SK-N-SH treated with all-trans-retinoic acid at 6 μM for 48 hours (cell line): ENCODE measurements around the gene FOXN1.

Experiments used
- ARNTL ChIP-seq: fragments of 450-650 bp; formaldehyde crosslinking; IDR thresholded peaks from 2 replicates; pipeline ENCODE4 v1.5.0; 2020; ENCODE audit warnings: low read depth, mild to moderate bottlenecking, moderate library complexity, borderline replicate concordance
- ZFP3 ChIP-seq: fragments of 250-450 bp; sonication (Bioruptor Pico); IDR thresholded peaks from 2 replicates; pipeline ENCODE4 v1.5.0; 2020; ENCODE audit warnings: mild to moderate bottlenecking, moderate library complexity
- ZNF8 ChIP-seq: fragments of 450-650 bp; formaldehyde crosslinking; IDR thresholded peaks from 2 replicates; pipeline ENCODE4 v1.5.0; 2020; ENCODE audit warnings: mild to moderate bottlenecking, moderate library complexity

DNA sequence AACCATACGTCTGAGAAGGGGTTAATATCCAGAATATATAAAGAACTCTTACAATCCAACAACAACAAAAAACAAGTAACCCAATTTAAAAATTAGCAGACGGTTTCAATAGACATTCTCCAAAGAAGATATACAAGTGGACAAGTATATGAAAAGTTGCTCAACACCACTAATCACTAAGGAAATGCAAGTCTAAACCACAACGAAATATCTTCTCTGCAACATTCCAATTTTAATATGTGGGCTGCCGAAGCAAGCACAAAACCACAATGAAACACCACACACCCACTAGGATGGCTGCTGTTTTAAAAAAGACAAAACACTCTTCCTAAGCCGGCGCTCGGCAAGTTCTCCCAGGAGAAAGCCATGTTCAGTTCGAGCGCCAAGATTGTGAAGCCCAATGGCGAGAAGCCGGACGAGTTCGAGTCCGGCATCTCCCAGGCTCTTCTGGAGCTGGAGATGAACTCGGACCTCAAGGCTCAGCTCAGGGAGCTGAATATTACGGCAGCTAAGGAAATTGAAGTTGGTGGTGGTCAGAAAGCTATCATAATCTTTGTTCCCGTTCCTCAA is 38.6 kb upstream of the FOXN1 start:
- no peak for TF ChIP-seq ZNF8 (CRISPR knock-in tag)
- TF ChIP-seq ARNTL (CRISPR knock-in tag) = no peak
- TF ChIP-seq ZFP3 (CRISPR knock-in tag) = no peak
